Measurements from ENCODE around the gene IGF1.

DNA sequence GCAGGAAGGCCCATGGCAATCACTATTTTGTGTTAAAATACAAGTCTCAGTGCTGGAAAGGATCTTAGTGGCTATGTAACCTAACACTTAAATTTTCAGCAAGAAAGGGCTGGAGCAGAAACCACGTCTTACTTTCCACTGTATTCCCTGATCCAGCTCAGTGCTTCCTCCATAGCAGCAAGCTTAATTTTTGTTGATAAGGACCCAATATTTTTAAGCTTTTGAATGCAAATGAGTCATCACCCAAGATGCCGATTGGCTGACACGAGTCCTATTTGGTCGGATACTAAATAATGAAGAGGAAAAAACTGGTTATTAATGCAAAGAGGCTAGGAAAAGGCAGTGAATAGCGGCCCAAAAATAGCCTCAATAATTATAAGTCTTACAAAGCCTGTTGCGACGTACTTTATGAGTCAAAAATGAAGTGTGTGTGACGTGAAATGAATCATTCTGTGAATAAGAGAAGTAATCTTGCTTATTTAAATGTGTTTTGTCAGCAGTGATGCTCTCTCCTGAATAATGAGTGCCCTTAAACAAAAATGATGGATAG, 46.9 kb upstream of the IGF1 start:
- TF ChIP-seq ZNF274 (IDR thresholded peaks at IDR 0.05; ENCODE audit: low read depth, low read length): no peak
- TF ChIP-seq YY1 (IDR thresholded peaks at IDR 0.05; ENCODE audit: insufficient read depth, insufficient read length): no peak
- TF ChIP-seq SUZ12 (IDR thresholded peaks at IDR 0.05; ENCODE audit: extremely low read depth, insufficient read depth, insufficient read length): no peak
